Nephron (organoid): Measurements from ENCODE around the gene PRODH2.

Source experiments
- H3K27ac Mint-ChIP-seq, 3 experiments: 2 replicates each; pipeline ENCODE4 v1.8.0; 2020; ENCODE audit warnings: mixed read lengths in 3 of 3, mild to moderate bottlenecking in 2 of 3, moderate library complexity in 1 of 3
- H3K27me3 Mint-ChIP-seq: 2 replicates; pipeline ENCODE4 v1.8.0; 2021; ENCODE audit warnings: low read depth, mild to moderate bottlenecking, moderate library complexity, mixed read lengths
- H3K36me3 Mint-ChIP-seq: 2 replicates; pipeline ENCODE4 v1.8.0; 2020; ENCODE audit warnings: low read depth, mixed read lengths
- H3K4me1 Mint-ChIP-seq: 2 replicates; pipeline ENCODE4 v1.8.0; 2020; ENCODE audit warnings: mixed read lengths
- H3K4me3 Mint-ChIP-seq, 3 experiments: 2 replicates each; pipeline ENCODE4 v1.8.0; 2020; ENCODE audit warnings: mild to moderate bottlenecking in 3 of 3, mixed read lengths in 3 of 3, moderate library complexity in 2 of 3
- H3K9me3 Mint-ChIP-seq: 2 replicates; pipeline ENCODE4 v1.8.0; 2020; ENCODE audit warnings: mixed read lengths
- CTCF ChIP-seq, 3 experiments: fragments of 200-600 bp; sonication (generic); IDR thresholded peaks; one replicate each; pipeline ENCODE4 v1.5.0; 2021; ENCODE audit warnings: antibody characterized with exemption in 3 of 3; ENCODE audit not compliant: unreplicated experiment in 3 of 3

PRODH2 gene

GRCh38 chr19:35768082-35768421 lies 44.6 kb downstream of the PRODH2 start:
- Mint-ChIP-seq H3K36me3 (peaks cover 13% of the 10 kb centered on the region), H3K4me1 (peaks cover 5% of the 10 kb centered on the region), H3K9me3 (no peaks in the 10 kb centered on the region), H3K4me3 (no peak overlapping the region), H3K27ac (peak overlapping the region in 1 of 3 experiments; percentile 49), H3K27me3 (peaks cover 4% of the 10 kb centered on the region)
- TF ChIP-seq CTCF (IDR thresholded peaks at IDR 0.05; ENCODE audit: unreplicated experiment in 3 of 3): no peak

- Mint-ChIP-seq H3K27ac (peak overlapping the region in 1 of 3 experiments; percentile 87), H3K27me3 (peaks cover 4% of the 10 kb centered on the region), H3K4me1 (peaks cover 5% of the 10 kb centered on the region), H3K36me3 (peaks cover 13% of the 10 kb centered on the region), H3K4me3 (peak overlapping the region in 2 of 3 experiments; percentile 38 to 43), H3K9me3 (no peaks in the 10 kb centered on the region)
- TF ChIP-seq CTCF (IDR thresholded peaks at IDR 0.05; ENCODE audit: unreplicated experiment in 3 of 3): no peak
These were observed 45.2 kb downstream of the PRODH2 start for GRCh38 chr19:35767288-35768081.

DNA sequence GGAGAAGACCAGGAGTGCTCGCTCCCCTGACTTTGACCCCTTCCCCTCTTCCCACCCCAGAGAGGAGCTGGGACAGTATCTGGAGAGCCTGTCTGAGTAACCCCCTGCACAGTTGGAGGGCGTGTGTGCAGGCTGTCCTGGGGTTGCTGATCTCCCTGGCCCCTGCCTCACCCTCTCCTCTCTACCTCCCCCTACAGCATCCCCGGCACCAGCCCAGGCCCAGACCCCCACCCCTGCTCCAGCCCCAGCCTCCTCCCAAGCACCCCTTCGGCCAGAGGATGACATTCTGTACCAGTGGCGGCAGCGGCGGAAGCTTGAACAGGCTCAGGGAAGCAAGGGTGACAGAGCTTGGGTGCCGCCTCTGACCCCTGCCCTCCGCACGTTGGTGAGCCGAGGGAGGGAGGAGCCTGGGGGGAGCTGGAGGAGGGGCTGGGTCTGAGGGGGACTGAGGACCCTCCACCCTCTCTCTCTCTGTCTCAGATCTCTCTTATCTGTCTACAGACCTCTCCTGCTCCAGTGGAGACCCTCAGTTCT lies 46.0 kb downstream of the PRODH2 start:
- Mint-ChIP-seq H3K4me3 (no peak overlapping the region), H3K27me3 (peaks cover 4% of the 10 kb centered on the region), H3K27ac (peak overlapping the region in 1 of 3 experiments; percentile 38), H3K36me3 (peaks cover 20% of the 10 kb centered on the region), H3K9me3 (no peaks in the 10 kb centered on the region), H3K4me1 (peaks cover 5% of the 10 kb centered on the region)
- TF ChIP-seq CTCF (IDR thresholded peaks at IDR 0.05; ENCODE audit: unreplicated experiment in 3 of 3): no peak

- no peaks in the 10 kb centered on the region for H3K9me3 Mint-ChIP-seq
- H3K4me3 Mint-ChIP-seq: no peak overlapping the region
- H3K36me3 Mint-ChIP-seq: peaks cover 20% of the 10 kb centered on the region
- no peak overlapping the region for H3K27ac Mint-ChIP-seq
- H3K27me3 Mint-ChIP-seq: peaks cover 4% of the 10 kb centered on the region
- peaks cover 5% of the 10 kb centered on the region for H3K4me1 Mint-ChIP-seq
- no peak for TF ChIP-seq CTCF (IDR thresholded peaks at IDR 0.05; ENCODE audit: unreplicated experiment in 3 of 3)
These were observed 48.0 kb downstream of the PRODH2 start for GRCh38 chr19:35764432-35765315.

GRCh38 chr19:35760711-35761349 lies 51.8 kb downstream of the PRODH2 start:
- H3K4me1 Mint-ChIP-seq: peaks cover 25% of the 10 kb centered on the region
- peak overlapping the region; percentile 26 to 67 (median 50) for H3K4me3 Mint-ChIP-seq
- TF ChIP-seq CTCF (IDR thresholded peaks at IDR 0.05; ENCODE audit: unreplicated experiment in 3 of 3): no peak
- H3K36me3 Mint-ChIP-seq: peaks cover 22% of the 10 kb centered on the region
- no peak overlapping the region for H3K27ac Mint-ChIP-seq
- H3K27me3 Mint-ChIP-seq: peaks cover 4% of the 10 kb centered on the region
- H3K9me3 Mint-ChIP-seq: no peaks in the 10 kb centered on the region
